Measurements from ENCODE around the gene BRD4.

Gene BRD4

GRCh38 chr19:15264061-15264932 lies 68.0 kb downstream of the BRD4 start:
- peak; percentile 72 for DNase-seq

GRCh38 chr19:15263361-15263985 lies 68.9 kb downstream of the BRD4 start:
- no peak for DNase-seq

- DNase-seq: no peak
Observed at GRCh38 chr19:15262011-15262410, 70.3 kb downstream of the BRD4 start.

GRCh38 chr19:15260939-15261338 lies 71.4 kb downstream of the BRD4 start:
- no peak for DNase-seq

- DNase-seq: no peak
Observed at GRCh38 chr19:15259907-15260306, 72.4 kb downstream of the BRD4 start.

- no peak for DNase-seq
Observed at GRCh38 chr19:15257782-15258181, 74.6 kb downstream of the BRD4 start.

- DNase-seq: no peak
Observed at GRCh38 chr19:15256708-15257331, 75.5 kb downstream of the BRD4 start.

GRCh38 chr19:15255359-15255990 lies 76.9 kb downstream of the BRD4 start:
- no peak for DNase-seq

- DNase-seq: no peak
Observed at GRCh38 chr19:15254547-15254946, 77.8 kb downstream of the BRD4 start.

GRCh38 chr19:15253513-15253912 lies 78.8 kb downstream of the BRD4 start:
- DNase-seq: no peak

GRCh38 chr19:15253061-15253460 lies 79.3 kb downstream of the BRD4 start:
- no peak for DNase-seq

- no peak for DNase-seq
Observed at GRCh38 chr19:15252398-15253018, 79.8 kb downstream of the BRD4 start.

- no peak for DNase-seq
Observed at GRCh38 chr19:15251749-15252397, 80.5 kb downstream of the BRD4 start.

GRCh38 chr19:15251010-15251748 lies 81.2 kb downstream of the BRD4 start:
- no peak for DNase-seq

- DNase-seq: no peak
Observed at GRCh38 chr19:15250640-15250993, 81.7 kb downstream of the BRD4 start.

- no peak for DNase-seq
Observed at GRCh38 chr19:15249972-15250639, 82.2 kb downstream of the BRD4 start.

- no peak for DNase-seq
Observed at GRCh38 chr19:15249528-15249874, 82.8 kb downstream of the BRD4 start.

GRCh38 chr19:15248648-15249527 lies 83.5 kb downstream of the BRD4 start:
- DNase-seq: no peak

GRCh38 chr19:15248106-15248505 lies 84.2 kb downstream of the BRD4 start:
- DNase-seq: no peak

Data from T-helper 9 cell (primary cell).